CD4-positive, alpha-beta T cell treated with Interleukin-17A for 4 hours (primary cell): ENCODE results near the gene EXD3.

Source experiments
- DNase-seq: peaks from one replicate; pipeline ENCODE4 v3.0.0-alpha.2; 2020; ENCODE audit warnings: mixed read lengths

Gene EXD3

DNA sequence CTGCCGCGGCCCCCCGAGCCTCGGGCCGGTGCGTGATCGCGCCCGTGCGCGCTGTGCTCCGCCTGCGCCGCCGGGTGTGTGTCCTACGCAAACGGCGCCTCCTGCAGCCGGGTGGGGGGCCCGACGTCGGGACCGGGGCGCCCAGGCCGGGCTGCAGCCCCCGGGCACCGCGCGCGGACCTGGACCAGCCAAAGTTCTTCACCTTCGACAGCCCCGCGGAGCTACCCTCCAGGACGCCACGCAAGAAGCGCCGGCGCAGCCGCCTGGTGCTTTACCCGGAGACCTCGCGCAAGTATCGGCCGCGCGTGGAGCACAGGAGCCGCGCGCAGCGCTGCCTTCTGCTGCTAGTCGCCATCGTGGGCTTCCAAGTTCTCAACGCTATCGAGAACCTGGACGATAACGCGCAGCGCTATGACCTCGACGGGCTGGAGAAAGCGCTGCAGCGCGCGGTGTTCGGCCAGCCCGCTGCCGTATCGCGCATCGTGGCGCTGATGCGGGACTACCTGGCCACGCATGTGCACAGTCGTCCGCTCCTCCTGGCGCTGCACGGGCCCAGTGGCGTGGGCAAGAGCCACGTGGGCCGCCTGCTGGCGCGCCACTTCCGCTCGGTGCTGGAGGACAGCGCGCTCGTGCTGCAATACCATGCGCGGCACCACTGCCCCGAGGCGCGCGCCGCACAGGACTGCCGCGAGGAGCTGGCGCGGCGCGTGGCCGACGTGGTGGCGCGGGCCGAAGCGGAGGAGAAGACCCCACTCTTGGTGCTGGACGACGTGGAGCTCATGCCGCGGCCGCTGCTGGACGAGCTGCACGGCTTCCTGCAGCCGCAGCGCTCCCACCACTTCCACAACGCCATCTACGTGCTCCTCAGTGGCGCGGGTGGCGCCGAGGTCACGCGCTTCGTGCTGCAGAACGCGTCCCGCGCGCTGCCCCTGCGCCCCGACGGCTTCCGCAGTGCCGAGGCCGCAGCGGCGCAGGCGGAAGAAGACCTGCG lies 143.9 kb downstream of the EXD3 start:
- DNase-seq, result no peak

DNA sequence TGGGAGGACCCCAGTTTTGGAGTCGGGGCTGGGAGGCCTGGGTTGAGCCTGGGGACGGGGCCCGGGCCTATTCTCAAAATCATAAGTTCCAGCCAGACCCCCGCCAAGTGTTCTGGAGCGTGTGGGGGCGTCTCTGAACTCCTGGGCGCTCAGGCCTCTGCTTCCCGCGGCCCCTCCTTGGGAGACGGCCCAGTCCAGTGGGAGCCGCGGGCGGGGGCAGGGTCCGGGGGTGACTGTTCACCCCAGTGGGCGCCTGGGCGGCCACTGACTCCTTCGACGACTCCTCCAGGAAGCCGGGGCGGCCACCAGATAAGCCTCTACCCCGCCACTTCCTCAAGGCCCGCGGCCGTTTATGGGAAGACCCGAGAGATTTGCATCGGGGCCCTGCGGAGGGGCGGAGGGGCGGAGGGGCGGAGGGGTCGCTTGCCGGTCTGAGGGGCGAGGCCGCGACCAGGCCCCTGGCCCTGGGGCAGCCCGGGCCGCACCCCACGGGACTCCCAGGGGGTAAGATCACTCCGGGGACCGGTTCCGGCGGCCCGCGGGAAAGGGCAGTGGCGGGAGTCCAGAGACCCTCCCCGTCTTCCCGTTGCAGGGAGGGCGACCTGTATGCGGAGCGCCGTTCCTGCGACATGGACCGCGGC lies 144.8 kb downstream of the EXD3 start:
- no peak for DNase-seq

DNA sequence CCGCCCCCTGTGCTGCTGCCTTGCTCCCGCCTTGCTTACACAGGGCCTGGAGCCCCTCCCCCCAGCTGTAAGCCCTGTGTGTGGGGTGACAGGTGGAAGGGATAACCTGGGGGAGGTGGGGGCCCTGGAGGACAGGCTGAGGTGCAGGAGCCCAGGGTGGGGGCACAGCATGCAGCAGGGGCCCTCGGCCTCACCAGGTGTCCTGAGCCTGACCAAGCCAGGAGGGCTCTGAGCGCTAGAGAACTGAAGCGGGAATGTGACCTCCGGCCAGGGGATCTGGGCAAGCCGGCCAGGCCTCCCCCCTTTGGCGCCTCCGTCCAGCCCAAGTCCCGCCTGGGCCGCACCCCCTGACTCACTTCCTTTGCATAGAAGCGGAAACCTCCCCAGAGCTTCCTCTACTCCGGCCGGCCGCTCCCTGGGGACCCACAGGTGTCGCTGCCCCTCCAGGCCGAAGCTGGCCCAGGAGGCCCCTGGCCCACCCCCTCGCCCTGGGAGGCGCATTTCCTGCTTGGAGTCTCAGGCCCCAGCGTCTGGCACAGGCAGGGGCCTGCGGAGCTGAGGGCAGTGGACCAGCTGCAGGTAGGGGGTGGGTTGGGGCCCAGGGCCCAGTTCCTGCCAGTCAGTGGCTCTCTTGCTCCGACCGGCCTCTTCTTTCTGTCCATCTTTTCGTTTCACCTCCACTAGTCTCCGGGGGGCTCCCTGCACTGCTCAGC lies 145.5 kb downstream of the EXD3 start, which contains the start of gene TOR4A:
TOR4A (plus strand) TSS at position 398 of the 713 bp plus-strand sequence. CDS start 964 bp downstream, outside the sequence.
- peak; percentile 47 for DNase-seq

DNA sequence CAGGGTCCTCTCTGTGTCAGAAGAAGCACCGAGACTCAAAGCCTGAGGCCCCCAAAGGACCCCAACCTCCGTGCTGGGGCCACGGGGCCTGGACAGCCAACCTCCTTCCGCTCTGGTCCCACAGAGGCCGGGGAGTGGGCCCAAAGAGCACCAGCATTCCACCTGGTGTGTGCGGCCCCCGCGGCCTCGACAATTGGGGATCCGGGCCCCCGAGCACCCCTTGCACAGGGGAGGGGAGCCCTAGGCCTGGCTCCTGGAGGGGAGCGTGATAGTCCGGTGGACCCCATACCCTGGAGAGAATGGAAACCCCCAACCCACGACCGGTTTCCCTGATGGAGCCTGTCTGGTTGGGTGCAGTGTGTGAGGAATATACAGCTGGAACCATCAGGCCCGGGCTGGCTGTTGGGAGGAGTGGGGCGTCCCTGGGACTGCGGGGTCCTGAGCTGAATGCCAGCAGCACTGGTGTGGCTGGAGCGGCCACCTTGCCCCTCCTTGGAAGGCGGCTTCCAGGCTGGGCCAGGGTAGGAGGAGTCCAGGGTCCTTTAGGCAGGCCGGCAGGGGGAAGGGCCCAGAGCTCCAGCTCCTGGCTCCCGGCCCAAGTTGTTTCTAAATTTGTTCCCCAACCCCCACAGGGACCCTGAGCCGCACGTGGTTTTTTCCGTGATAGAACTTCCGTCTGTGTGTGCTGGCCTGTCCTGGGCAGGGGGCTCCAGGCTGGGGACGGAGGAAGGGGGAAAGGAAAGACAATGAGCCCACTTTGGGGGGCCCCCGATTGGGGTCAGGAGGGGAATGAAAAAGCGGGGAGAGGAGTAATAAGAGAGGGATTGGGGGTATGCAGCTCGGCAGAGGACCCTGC lies 146.3 kb downstream of the EXD3 start:
- DNase-seq, result no peak

DNA sequence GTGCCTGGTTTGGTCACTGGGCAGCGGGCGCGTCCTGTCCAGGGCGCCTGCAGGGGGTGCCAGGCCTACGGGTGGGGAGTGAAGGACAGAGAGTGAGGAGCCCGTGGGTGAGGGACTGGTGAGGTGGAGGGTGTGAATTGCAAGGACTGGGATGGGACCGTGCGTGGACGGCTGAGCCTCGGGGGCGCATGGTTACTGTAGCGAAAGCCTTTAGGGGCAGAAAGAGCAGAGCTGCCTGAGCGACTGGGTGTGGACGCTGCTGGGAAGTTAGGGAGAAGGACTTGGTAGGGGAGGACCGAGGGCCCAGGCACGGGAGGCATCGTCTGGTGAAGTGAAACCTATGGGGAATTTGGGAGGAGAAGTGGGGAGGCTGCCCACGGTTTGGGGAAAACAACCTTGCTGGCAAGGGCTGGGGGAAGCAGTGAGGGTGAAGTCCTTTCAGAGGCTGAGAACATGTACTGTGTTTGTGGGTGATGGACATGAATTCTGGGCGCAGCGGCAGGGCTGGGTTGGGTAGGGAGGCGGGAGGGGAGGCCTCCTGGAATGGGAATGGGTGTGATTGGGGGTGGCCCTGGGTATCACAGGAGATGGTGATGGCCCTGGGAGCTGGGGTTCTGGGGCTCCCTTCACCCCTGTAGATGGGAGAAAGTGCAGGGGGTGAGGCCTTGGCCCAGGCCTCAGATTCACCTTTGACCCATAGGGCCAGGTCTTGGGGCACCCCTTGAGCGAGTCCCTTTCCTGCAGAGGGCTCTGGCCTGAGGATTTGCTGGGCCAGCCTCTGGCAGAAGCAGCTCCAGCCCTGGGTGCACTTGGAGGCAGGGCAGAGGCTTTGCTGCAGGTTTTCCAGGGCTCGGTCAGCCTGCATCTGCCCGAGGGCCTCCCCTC lies 147.1 kb downstream of the EXD3 start:
- no peak for DNase-seq

DNA sequence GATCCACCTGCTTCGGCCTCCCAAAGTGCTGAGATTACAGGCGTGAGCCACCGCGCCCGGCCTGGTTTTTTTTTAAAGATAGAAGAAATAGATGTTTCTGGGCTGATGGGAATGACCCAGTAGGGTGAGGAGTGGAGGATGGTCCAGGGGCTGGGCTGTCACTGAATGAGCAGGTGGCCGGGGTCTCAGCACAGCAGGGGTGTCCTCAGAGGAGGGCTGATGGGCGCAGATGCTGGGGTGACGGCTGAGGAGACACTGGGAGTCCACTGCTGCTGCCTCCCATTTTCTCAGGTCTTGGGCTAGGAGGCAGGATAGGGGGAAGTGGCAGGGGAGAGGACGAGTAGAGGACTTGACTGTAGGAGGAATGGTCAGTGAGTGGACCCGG lies 147.8 kb downstream of the EXD3 start:
- no peak for DNase-seq

DNA sequence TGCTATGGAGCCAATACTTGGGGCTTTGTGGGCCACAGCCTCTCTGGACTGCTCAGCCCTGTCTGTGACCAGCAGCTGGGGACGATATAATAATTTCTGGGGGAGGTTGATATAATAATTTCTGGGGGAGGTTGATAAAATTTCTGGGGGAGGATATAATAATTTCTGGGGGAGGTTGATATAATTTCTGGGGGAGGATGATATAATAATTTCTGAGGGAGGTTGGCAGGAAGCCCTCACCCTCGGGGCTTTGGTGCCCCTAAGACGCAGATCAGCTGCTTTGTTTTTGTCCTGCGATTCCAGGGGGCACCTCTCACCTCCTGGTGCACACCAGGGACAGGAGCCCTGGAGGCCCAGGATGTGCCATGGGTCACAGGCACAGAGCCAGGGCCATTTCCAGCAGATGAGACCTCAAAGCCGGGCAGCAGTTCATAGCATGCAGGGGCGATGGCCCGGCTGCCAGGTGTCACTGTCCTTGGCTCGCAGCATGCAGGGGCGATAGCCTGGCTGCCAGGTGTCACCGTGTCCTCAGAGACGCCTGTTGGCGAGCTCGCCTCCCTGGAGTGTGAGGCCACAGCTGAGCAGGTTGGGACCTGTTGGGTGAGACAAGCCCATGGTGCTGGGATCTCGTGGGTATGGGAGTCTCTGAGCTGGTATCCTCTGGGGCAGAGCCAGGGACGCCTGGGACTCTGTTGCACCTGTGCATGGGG lies 149.2 kb downstream of the EXD3 start:
- DNase-seq, result no peak

DNA sequence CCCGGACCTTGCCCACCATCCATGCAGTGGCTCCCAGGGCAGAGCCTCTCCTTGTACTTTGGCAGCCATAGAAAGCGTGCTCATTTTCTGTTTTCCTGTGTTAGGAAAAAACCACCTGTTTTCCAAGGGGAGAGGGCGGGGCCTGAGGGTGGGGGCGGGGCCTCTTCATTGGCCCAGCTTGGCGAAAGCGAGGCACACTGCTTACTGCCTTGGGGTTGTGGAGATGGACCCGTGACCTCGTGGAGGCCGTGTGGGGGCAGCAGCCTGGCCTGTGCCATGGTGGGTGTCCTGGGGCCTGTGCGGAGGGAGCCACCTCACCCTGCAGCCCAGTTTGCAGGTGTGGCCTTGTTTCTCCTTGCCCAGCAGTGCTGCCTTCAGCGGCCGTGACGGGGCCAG lies 149.9 kb downstream of the EXD3 start:
- DNase-seq, result no peak

DNA sequence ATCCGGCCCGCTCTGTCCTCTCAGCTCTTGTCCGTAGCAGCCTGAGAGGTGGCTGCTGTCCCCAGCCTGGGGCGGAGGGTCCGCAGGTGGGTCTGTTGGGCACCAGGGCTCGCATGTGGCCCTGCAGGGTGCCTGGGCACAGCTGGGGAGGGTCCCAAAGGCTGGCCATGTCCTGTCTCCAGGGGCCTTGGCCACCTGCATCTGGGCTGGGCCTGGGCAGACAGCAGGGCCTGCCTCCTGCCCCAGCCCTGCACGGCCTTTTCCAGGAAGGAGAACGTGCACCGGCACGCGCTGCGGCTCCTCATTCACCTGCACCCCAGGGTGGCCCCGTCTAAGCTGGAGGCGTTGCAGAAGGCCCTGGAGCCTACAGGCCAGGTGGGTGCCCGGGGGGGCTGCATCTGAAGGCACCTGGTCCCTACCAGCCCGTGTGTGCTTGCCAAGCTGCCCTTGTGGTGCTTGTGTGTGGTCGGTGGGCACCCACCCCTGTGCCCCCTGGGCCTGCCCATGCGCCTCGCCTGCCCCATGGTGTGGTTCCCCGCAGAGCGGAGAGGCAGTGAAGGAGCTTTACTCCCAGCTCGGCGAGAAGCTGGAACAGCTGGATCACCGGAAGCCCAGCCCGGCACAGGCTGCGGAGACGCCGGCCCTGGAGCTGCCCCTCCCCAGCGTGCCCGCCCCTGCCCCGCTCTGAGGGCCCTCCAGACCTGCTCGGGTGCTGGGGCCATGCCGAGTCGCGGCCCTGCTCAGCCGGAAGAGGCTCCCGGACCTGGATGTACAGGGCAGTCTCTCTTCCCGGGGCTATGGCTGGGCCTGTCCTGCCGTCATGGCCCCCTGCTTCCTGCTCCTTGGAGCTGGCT lies 150.5 kb downstream of the EXD3 start:
- DNase-seq, result no peak

DNA sequence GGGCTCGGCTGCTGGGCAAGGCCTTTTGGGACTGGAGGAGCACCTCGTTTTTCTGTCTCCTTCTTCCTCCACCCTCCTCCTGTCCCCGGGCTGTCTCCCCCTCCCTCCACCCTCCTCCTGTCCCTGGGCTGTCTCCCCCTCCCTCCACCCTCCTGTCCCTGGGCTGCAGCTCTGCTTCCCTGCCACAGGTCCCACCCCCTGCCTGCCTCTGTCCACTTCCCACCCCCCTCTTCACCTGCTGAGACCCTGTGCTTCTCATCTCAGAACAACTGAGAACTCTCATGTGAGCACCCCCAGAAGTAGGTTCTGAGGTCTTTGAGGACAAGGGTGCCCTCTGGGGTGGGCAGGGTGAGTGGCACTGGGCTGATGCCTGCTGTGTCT lies 151.3 kb downstream of the EXD3 start:
- no peak for DNase-seq

DNA sequence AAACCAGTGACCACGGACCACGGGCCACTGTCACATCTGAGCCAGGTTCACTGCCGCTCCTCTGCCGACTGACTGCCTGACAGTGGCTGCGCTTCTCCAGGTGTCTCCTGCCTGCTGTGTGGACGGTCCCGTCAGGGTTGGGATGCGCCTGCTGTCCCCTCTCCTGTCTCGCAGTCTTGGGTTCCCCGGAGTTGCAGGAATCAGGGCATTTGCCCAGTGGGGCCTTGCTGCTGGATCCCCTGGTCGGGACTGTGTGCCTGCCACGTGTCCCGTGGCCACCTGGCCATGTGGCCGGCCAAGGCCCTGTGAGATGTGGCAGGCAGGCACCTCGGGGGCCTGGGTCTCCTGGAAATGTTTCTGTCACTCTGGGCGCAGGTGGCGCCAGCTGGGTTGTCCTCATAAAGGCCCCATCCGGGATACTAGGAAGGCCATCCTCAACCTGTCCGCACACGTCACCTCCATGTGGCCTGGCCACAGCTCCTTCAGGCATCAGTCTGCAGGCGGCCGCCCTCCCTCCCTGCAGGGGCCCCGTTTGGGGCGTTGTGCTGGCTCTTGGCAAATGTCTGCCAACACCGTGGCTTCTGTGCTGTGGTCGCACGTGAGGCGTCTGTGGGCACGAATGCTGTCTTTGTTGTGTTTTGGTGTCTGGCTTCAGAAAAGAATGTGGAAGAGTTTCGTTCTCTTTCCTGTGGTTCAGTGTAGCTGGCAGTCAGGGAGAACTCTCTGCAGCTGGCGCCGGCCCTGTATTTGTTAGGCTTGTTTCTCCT lies 151.8 kb downstream of the EXD3 start:
- DNase-seq, result peak; percentile 59

DNA sequence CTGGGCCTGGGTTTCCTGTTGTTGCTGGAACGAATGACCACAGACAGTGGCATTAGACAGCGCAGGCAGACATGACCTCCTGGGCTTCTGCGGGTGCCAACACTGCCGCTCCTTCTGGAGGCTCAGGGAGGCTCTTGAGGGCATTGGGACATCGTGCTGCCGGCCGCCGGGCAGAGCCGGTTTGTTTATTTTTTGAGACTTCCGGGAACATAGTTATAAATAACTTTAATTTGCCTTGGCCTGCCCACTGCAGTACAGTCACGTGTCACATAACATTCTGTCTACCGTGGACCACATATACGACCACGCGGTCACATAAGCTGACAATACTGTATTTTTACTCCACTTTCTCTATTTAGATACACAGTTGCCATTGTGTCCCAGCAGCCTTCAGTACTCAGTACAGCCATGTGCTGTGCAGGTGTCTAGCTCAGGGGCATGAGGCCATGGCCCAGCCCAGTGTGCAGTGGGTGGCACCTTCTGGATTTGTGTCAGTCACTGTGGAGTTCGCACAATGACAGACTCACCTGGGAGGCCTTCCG lies 153.7 kb downstream of the EXD3 start:
- no peak for DNase-seq

DNA sequence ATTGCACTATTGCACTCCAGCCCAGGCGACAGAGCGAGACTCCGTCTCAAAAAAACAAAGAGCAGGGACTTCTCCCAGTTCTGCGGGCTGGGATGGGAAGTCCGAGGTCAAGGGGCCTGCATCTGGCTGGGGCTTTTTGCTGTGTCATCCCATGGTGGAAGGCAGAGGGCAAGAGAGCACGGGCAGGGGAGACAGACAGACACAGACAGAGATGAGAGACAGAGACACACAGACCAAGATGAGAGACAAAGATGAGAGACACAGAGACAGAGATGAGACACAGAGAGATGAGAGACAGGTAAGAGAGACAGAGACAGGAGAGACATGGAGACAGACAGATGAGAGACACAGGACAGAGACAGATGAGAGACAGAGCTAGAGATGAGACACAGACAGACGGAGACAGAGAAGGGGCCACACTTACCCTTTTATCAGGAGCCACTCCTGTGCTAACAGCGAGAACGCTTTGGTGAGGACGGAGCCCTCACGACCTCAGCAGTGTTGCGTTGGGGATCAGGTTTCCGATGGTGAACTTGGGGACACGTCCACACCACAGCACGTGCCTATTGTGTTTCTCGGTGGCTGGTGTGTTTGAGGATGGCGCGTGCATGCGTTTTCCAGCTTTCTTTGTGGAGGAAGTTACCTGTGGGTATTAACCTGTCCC lies 154.3 kb downstream of the EXD3 start:
- no peak for DNase-seq

DNA sequence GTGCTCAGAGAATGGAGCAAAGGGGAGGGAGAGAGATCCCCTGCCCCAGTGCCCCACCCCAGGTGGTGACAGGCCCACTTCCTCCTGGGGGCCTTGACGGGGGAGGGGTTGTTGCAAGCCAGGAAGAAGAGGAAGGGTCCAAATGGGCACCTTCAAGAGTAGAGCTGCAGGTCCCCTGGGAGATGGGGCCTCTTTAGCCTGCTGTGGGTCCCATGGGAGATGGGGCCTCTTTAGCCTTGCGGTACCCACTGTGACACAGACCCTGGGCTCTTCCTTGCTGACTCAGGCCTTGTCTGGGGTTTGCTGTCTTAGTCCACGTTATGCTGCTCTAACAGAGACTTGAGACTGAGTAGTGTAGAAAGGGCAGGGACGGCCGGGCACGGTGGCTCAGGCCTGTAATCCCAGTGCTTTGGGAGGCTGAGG lies 155.0 kb downstream of the EXD3 start:
- no peak for DNase-seq

DNA sequence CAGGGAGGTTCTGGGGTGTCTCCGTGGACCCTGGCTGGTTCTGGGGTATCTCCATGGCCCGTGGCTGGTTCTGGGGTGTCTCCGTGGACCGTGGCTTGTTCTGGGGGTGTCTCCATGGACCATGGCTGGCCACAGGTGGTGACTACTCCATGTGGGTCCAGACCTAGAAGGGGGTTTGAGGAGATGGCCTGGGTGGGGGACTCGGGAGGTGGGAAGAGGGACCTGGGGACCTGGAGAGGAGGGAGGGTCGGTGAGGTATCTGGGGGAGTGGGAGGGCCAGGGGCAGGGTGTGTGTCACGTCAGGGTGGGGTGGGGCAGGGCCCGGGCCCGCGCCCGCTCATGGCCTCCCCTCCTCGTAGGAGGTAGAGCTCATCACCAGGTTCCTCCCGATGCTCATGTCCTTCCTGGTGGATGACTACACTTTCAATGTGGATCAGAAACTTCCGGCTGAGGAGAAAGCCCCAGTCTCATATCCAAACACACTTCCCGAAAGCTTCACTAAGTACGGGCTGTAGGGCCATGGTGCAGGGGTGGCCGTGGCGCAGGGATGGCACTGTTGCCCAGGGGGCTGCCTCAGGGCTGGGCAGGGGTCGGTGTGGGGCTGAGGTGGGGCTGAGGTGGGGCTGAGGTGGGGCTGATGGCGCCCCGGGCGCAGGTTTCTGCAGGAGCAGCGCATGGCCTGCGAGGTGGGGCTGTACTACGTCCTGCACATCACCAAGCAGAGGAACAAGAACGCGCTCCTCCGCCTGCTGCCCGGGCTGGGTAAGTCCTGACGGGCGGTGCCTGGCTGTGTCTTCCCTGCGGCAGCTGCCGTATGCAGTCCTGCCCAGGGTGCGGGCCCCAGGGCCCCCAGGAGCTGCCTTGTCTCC lies 156.1 kb downstream of the EXD3 start:
- no peak for DNase-seq

DNA sequence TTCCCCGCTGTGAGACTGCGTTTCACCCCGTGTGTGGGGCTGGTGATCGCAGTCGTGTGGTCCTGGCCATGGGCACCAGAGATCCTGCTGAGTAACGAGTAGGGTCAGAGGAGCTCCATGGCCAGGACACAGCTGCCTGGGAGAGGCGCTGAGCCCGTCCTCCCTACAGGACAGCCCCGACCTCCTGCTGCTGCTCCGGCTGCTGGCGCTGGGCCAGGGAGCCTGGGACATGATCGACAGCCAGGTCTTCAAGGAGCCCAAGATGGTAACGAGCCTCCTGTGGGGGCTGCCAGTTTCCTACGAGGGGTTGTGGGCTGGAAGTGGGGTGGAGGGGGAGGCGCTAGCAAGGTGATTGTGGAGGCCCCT lies 156.8 kb downstream of the EXD3 start:
- DNase-seq, result no peak

DNA sequence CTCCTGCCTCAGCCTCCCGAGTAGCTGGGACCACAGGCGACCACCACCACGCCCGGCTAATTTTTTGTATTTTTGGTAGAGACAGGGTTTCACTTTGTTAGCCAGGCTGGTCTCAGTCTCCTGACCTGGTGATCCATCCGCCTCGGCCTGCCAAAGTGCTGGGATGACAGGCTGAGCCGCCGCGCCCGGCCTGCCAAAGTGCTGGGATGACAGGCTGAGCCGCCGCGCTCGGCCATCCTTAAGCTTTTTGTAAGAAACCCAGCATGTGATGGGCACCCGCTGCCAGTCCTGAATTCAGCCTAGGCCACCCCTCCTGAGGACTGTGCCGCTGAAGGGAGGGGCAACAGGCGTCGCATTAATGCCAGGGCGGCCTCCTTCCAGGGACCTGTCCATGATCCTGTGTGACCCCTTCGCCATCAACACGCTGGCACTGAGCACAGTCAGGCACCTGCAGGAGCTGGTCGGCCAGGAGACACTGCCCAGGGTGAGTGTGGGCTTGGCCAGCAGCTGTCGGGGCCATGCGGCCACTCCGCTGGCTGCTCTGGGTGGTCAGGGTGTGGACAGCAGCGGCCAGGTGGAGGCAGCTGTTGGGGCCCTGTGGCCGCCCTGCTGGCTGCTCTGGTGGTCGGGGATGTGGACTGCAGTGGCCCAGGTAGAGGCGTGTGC lies 157.3 kb downstream of the EXD3 start:
- no peak for DNase-seq
